ENCODE data around the gene LCLAT1. TPM values are rescaled to one million over a fixed set of nuclear protein-coding genes. Genes with fewer than 3 reads are reported as not detected.
"Not testable (repeated sequence)": the region's sequence is repeated elsewhere in the genome, so short reads cannot be mapped to it uniquely, and the experiment has no call there.

Gene LCLAT1
- total and polyA plus RNA-seq, 12 donors, result 1.9 to 23.0 (median 14.6) TPM

GRCh38 chr2:30639836-30640235 lies 192.8 kb downstream of the LCLAT1 start:
- Histone ChIP-seq H3K9me3 (replicated peaks in 1 of 3) (no peaks in the 10 kb centered on the region), H3K4me1 (replicated peaks in 1 of 2) (no peaks in the 10 kb centered on the region), H3K4me3 (no peak overlapping the region), H3K27ac (no peak overlapping the region), H3K36me3 (replicated peaks in 1 of 2) (no peaks in the 10 kb centered on the region), H3K27me3 (no peaks in the 10 kb centered on the region)
- TF ChIP-seq POLR2A (IDR thresholded peaks at IDR 0.05) (no peak), CTCF (IDR thresholded peaks at IDR 0.05) (no peak)
- intact Hi-C loops (cut with DNase I), result no loop called here
- 93 to 96% (median 94%) methylated on average over 5 of the region's 5 CpGs for WGBS, 4 donors
- DNase-seq, result no peak

- DNase-seq, result no peak
- no peak overlapping the region for H3K4me3 ChIP-seq
- no peaks in the 10 kb centered on the region for H3K9me3 ChIP-seq (replicated peaks in 1 of 3)
- TF ChIP-seq POLR2A (IDR thresholded peaks at IDR 0.05), result no peak
- TF ChIP-seq CTCF (IDR thresholded peaks at IDR 0.05), result no peak
- H3K4me1 ChIP-seq (replicated peaks in 1 of 2), result no peaks in the 10 kb centered on the region
- intact Hi-C loops (cut with DNase I), result no loop called here
- no peaks in the 10 kb centered on the region for H3K27me3 ChIP-seq
- WGBS, 4 donors, result 51 to 79% (median 68%) methylated on average over 3 of the region's 3 CpGs
- no peak overlapping the region for H3K27ac ChIP-seq
- no peaks in the 10 kb centered on the region for H3K36me3 ChIP-seq (replicated peaks in 1 of 2)
These were observed 194.8 kb downstream of the LCLAT1 start for GRCh38 chr2:30641765-30642345.

GRCh38 chr2:30643013-30643412 lies 196.0 kb downstream of the LCLAT1 start:
- intact Hi-C loops (cut with DNase I); H3K4me1 ChIP-seq (replicated peaks in 1 of 2); H3K4me3 ChIP-seq; H3K27ac ChIP-seq; H3K9me3 ChIP-seq (replicated peaks in 1 of 3); H3K36me3 ChIP-seq (replicated peaks in 1 of 2); H3K27me3 ChIP-seq; DNase-seq: not testable (repeated sequence)
- 88 to 94% methylated on average over 3 of the region's 4 CpGs; no CpG with 5 or more reads in 2 of the 4 donors for WGBS, 4 donors

- WGBS, 4 donors, result 82 to 86% (median 82%) methylated on average over 3 of the region's 3 CpGs
- H3K4me3 ChIP-seq, result no peak overlapping the region
- intact Hi-C loops (cut with DNase I), result no loop called here
- no peak overlapping the region for H3K27ac ChIP-seq
- H3K36me3 ChIP-seq (replicated peaks in 1 of 2), result no peaks in the 10 kb centered on the region
- no peak for TF ChIP-seq CTCF (IDR thresholded peaks at IDR 0.05)
- TF ChIP-seq POLR2A (IDR thresholded peaks at IDR 0.05), result no peak
- no peaks in the 10 kb centered on the region for H3K4me1 ChIP-seq (replicated peaks in 1 of 2)
- H3K9me3 ChIP-seq (replicated peaks in 1 of 3), result no peaks in the 10 kb centered on the region
- no peaks in the 10 kb centered on the region for H3K27me3 ChIP-seq
- DNase-seq, result no peak
These were observed 196.6 kb downstream of the LCLAT1 start for GRCh38 chr2:30643674-30644073.

GRCh38 chr2:30645081-30645744 lies 198.2 kb downstream of the LCLAT1 start:
- no peak for DNase-seq
- Histone ChIP-seq H3K9me3 (replicated peaks in 1 of 3) (no peaks in the 10 kb centered on the region), H3K27me3 (no peaks in the 10 kb centered on the region), H3K36me3 (replicated peaks in 1 of 2) (no peaks in the 10 kb centered on the region), H3K4me1 (replicated peaks in 1 of 2) (no peaks in the 10 kb centered on the region), H3K4me3 (no peak overlapping the region), H3K27ac (no peak overlapping the region)
- no peak for TF ChIP-seq POLR2A (IDR thresholded peaks at IDR 0.05)
- no peak for TF ChIP-seq CTCF (IDR thresholded peaks at IDR 0.05)
- intact Hi-C loops (cut with DNase I), result no loop called here
- WGBS, 4 donors, result 84 to 100% (median 100%) methylated on average over 2 to 3 of the region's 3 CpGs

Measured in adrenal gland (tissue), 12 donors.